Keratinocyte (primary cell): Measurements from ENCODE around the gene VSNL1. TPM values are rescaled to one million over a fixed set of nuclear protein-coding genes. Genes with fewer than 3 reads are reported as not detected.

Experiments used
- DNase-seq: peaks from one replicate; pipeline ENCODE4 v3.0.0-alpha.2; 2011; ENCODE audit warnings: low read depth, missing footprints, low spot score
- FAIRE-seq: peaks from 2 replicates; lab custom pipeline; 2011; peaks lifted over from hg19 to GRCh38; lab: Jason Lieb, UNC
- H2AFZ ChIP-seq: 2 replicates; pipeline ENCODE4 v1.6.0; 2012; ENCODE audit warnings: low read length, control low read depth, inconsistent platforms; ENCODE audit not compliant: control insufficient read depth
- H3K27ac ChIP-seq: 2 replicates; pipeline ENCODE4 v1.5.1; 2011; ENCODE audit warnings: low read length; ENCODE audit not compliant: control insufficient read depth, insufficient read depth
- H3K27me3 ChIP-seq: 3 replicates; pipeline ENCODE4 v1.6.0; 2011; ENCODE audit warnings: low read length; ENCODE audit not compliant: control insufficient read depth, insufficient read depth; ENCODE audit errors: extremely low read depth
- H3K36me3 ChIP-seq, 2 experiments: 2 replicates in 1 of 2; 3 replicates in 1 of 2; pipeline ENCODE4 v1.5.1; 2011; ENCODE audit warnings: low read length in 2 of 2, mild to moderate bottlenecking in 1 of 2; ENCODE audit not compliant: control insufficient read depth in 2 of 2, insufficient read depth in 2 of 2; ENCODE audit errors: extremely low read depth in 1 of 2
- H3K4me1 ChIP-seq: 3 replicates; pipeline ENCODE4 v1.5.1; 2011; ENCODE audit warnings: low read length; ENCODE audit not compliant: control insufficient read depth, insufficient read depth; ENCODE audit errors: extremely low read depth
- H3K4me2 ChIP-seq: 3 replicates; pipeline ENCODE4 v1.6.0; 2011; ENCODE audit warnings: low read depth, low read length; ENCODE audit not compliant: control insufficient read depth, insufficient read depth; ENCODE audit errors: extremely low read depth
- H3K4me3 ChIP-seq, 3 experiments: fragments of 200-600 bp in 1 of 3; sonication (generic) in 1 of 3; 2 replicates in 2 of 3; 3 replicates in 1 of 3; pipeline ENCODE4 v1.5.1; 2011 to 2016; ENCODE audit warnings: low read length in 3 of 3, mild to moderate bottlenecking in 3 of 3, control low read depth in 2 of 3, inconsistent platforms in 1 of 3, low read depth in 1 of 3, mixed read lengths in 1 of 3, mixed run types in 1 of 3, moderate library complexity in 1 of 3; ENCODE audit not compliant: control insufficient read depth in 2 of 3, insufficient read depth in 2 of 3; ENCODE audit errors: extremely low read depth in 1 of 3
- H3K79me2 ChIP-seq: 2 replicates; pipeline ENCODE4 v1.6.0; 2012; ENCODE audit warnings: low read length; ENCODE audit not compliant: control insufficient read depth, insufficient read depth
- H3K9ac ChIP-seq: 3 replicates; pipeline ENCODE4 v1.6.0; 2011; ENCODE audit warnings: low read length; ENCODE audit not compliant: control insufficient read depth, insufficient read depth; ENCODE audit errors: extremely low read depth
- H3K9me1 ChIP-seq: 3 replicates; pipeline ENCODE4 v1.6.0; 2011; ENCODE audit warnings: low read length; ENCODE audit not compliant: control insufficient read depth, insufficient read depth; ENCODE audit errors: extremely low read depth
- H3K9me3 ChIP-seq: 2 replicates; pipeline ENCODE4 v1.5.1; 2012; ENCODE audit warnings: low read depth, low read length; ENCODE audit not compliant: control insufficient read depth
- H4K20me1 ChIP-seq: 3 replicates; pipeline ENCODE4 v1.6.0; 2011; ENCODE audit warnings: low read length; ENCODE audit not compliant: control insufficient read depth, insufficient read depth; ENCODE audit errors: extremely low read depth
- EZH2 ChIP-seq: IDR thresholded peaks from one replicate; pipeline ENCODE4 v1.6.1; 2012; ENCODE audit warnings: inconsistent platforms, mild to moderate bottlenecking, low read length, moderate library complexity
- dilution Hi-C: fragments of 300-500 bp; cut with MboI; formaldehyde crosslinking; loops from one replicate; pipeline ENCODE4 v1.7.0; 2020; ENCODE audit warnings: low sequenced_read_pairs; ENCODE audit not compliant: extremely low pct_ligation_motif_present
- polyA plus RNA-seq, 5 experiments: library from polyadenylated mRNA; depleted of rRNA in 3 of 5; stranded (reverse) in 3 of 5; stranded (forward) in 1 of 5; unstranded in 1 of 5; fragments of >200 nt; gene quantifications; 1 replicate in 1 of 5; 2 replicates in 3 of 5; 3 replicates in 1 of 5; pipeline versions ENCODE4 v1.2.1 to v1.2.3, GENCODE V29; 2011 to 2012; ENCODE audit warnings: missing spikeins in 2 of 5, low read depth in 1 of 5, low replicate concordance in 1 of 5
- TF ChIP-seq, protein P1 (sequence below), 3 experiments: IDR thresholded peaks in 1 of 3; conservative IDR thresholded peaks in 1 of 3; optimal IDR thresholded peaks in 1 of 3; 2 replicates in 2 of 3; 3 replicates in 1 of 3; pipeline versions ENCODE3 to v1.5.1; 2011; ENCODE audit warnings: low read length in 3 of 3, mild to moderate bottlenecking in 3 of 3, moderate library complexity in 2 of 3, control low read depth in 1 of 3, inconsistent platforms in 1 of 3; ENCODE audit not compliant: insufficient read depth in 2 of 3; ENCODE audit errors: extremely low read depth in 1 of 3

VSNL1 gene
- polyA plus RNA-seq, 1 donor (not counting 4 experiments of a cell fraction or from before 2014, with no cell fraction given) = 32.1 TPM

DNA sequence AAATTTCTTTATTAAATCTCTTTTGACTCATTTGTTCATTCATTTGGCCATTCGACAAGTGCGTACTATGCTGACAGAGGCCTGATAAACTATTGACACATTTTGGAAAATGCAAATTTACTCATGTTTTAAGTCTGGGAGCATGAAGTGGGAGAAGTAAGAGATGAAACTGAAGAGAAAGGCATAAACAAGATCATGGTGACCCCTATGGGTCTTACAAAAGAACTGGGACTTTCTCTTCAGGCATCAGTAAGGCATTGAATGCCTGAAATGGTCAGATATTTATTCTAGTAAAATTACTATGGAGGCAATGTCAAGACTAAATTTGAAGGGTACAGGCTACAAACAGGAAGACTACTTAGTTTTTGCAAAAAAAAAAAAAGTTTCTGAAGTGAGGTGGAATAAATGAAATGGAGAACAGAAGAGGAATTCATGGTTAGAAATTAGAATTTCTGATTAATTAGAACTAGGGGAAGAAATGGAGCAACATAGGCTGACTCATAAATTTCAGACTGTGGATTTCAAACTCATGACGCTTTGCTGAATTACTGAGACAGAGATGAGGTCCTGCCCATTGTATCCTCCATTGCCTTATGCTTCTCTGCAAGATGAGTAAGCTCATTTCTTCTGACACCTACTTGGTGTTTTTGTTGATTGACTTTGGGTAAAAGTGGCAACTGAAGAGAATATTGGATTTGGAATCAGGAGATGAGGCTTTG lies 32.7 kb downstream of the VSNL1 start:
- Histone ChIP-seq H4K20me1 (no peaks in the 10 kb centered on the region), H3K9me3 (no peaks in the 10 kb centered on the region), H3K4me2 (no peak overlapping the region), H3K27ac (no peak overlapping the region), H3K9me1 (no peaks in the 10 kb centered on the region), H2AFZ (no peak overlapping the region), H3K79me2 (no peaks in the 10 kb centered on the region), H3K4me1 (peaks cover 3% of the 10 kb centered on the region), H3K9ac (no peak overlapping the region), H3K36me3 (no peaks in the 10 kb centered on the region), H3K4me3 (no peak overlapping the region), H3K27me3 (no peaks in the 10 kb centered on the region)
- dilution Hi-C loops = no loop called here
- peak; percentile 71 for FAIRE-seq
- TF ChIP-seq, protein P1, sequence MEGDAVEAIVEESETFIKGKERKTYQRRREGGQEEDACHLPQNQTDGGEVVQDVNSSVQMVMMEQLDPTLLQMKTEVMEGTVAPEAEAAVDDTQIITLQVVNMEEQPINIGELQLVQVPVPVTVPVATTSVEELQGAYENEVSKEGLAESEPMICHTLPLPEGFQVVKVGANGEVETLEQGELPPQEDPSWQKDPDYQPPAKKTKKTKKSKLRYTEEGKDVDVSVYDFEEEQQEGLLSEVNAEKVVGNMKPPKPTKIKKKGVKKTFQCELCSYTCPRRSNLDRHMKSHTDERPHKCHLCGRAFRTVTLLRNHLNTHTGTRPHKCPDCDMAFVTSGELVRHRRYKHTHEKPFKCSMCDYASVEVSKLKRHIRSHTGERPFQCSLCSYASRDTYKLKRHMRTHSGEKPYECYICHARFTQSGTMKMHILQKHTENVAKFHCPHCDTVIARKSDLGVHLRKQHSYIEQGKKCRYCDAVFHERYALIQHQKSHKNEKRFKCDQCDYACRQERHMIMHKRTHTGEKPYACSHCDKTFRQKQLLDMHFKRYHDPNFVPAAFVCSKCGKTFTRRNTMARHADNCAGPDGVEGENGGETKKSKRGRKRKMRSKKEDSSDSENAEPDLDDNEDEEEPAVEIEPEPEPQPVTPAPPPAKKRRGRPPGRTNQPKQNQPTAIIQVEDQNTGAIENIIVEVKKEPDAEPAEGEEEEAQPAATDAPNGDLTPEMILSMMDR (optimal IDR thresholded peaks at IDR 0.05 in 1 of 3, IDR thresholded peaks at IDR 0.05 in 1 of 3, conservative IDR thresholded peaks at IDR 0.05 in 1 of 3; ENCODE audit: extremely low read depth in 1 of 3, insufficient read depth in 2 of 3, low read length in 3 of 3) = no peak
- TF ChIP-seq EZH2 = no peak
- DNase-seq = no peak

DNA sequence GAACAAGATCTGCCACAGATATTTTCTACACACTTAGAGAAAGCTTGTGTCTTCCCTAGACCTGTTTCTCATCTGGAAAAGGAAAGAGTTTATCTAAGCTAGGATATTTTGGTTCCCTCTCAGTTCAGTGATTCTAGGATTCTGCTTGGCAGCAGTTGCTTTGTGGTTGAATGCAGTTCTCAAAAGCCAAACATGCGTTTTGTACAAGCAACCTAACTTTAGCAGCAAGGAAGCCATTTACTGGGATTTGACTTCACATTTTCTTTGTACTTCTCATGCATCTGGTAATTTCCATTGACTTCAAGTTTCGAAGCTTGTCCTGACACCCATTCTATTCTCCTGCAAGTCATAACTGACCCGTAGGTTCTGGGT lies 33.3 kb downstream of the VSNL1 start:
- FAIRE-seq (peak; percentile 29), DNase-seq (no peak)
- Histone ChIP-seq H3K9me1 (no peaks in the 10 kb centered on the region), H3K27me3 (no peaks in the 10 kb centered on the region), H3K36me3 (no peaks in the 10 kb centered on the region), H3K9ac (no peak overlapping the region), H2AFZ (no peak overlapping the region), H4K20me1 (no peaks in the 10 kb centered on the region), H3K4me3 (no peak overlapping the region), H3K9me3 (no peaks in the 10 kb centered on the region), H3K79me2 (no peaks in the 10 kb centered on the region), H3K27ac (no peak overlapping the region), H3K4me2 (no peak overlapping the region), H3K4me1 (peaks cover 3% of the 10 kb centered on the region)
- dilution Hi-C loops = no loop called here
- TF ChIP-seq, protein P1 (optimal IDR thresholded peaks at IDR 0.05 in 1 of 3, IDR thresholded peaks at IDR 0.05 in 1 of 3, conservative IDR thresholded peaks at IDR 0.05 in 1 of 3; ENCODE audit: extremely low read depth in 1 of 3, insufficient read depth in 2 of 3, low read length in 3 of 3) = no peak
- no peak for TF ChIP-seq EZH2
